CD4-positive, alpha-beta T cell treated with Interleukin-12 subunit alpha and Interleukin-12 subunit beta, for 1 hour (primary cell): ENCODE results near the gene PPIP5K1.
"Not testable (repeated sequence)": the region's sequence is repeated elsewhere in the genome, so short reads cannot be mapped to it uniquely, and the experiment has no call there.

Experiments
- DNase-seq: peaks from one replicate; pipeline ENCODE4 v3.0.0-alpha.2; 2020

Gene PPIP5K1

GRCh38 chr15:43544266-43544665 lies 45.7 kb downstream of the PPIP5K1 start:
- no peak for DNase-seq

GRCh38 chr15:43541785-43542184 lies 48.2 kb downstream of the PPIP5K1 start:
- DNase-seq: no peak

GRCh38 chr15:43538091-43538490 lies 51.9 kb downstream of the PPIP5K1 start:
- no peak for DNase-seq

GRCh38 chr15:43534897-43535296 lies 55.1 kb downstream of the PPIP5K1 start:
- DNase-seq: no peak

GRCh38 chr15:43532826-43533225 lies 57.2 kb downstream of the PPIP5K1 start:
- not testable (repeated sequence) for DNase-seq

GRCh38 chr15:43531018-43531670 lies 58.9 kb downstream of the PPIP5K1 start:
- no peak for DNase-seq

- no peak for DNase-seq
These were observed 60.2 kb downstream of the PPIP5K1 start for GRCh38 chr15:43529587-43530345.

GRCh38 chr15:43529141-43529540 lies 60.9 kb downstream of the PPIP5K1 start:
- DNase-seq: no peak

- no peak for DNase-seq
These were observed 61.4 kb downstream of the PPIP5K1 start for GRCh38 chr15:43528542-43529007.

GRCh38 chr15:43527802-43528541 lies 62.0 kb downstream of the PPIP5K1 start:
- DNase-seq: no peak

- DNase-seq: no peak
These were observed 62.8 kb downstream of the PPIP5K1 start for GRCh38 chr15:43527016-43527801.

GRCh38 chr15:43526261-43526930 lies 63.6 kb downstream of the PPIP5K1 start:
- no peak for DNase-seq

GRCh38 chr15:43525131-43525530 lies 64.9 kb downstream of the PPIP5K1 start:
- DNase-seq: no peak

- no peak for DNase-seq
These were observed 65.7 kb downstream of the PPIP5K1 start for GRCh38 chr15:43524254-43524845.

- DNase-seq: no peak
These were observed 66.4 kb downstream of the PPIP5K1 start for GRCh38 chr15:43523646-43524045.

GRCh38 chr15:43522247-43522646 lies 67.8 kb downstream of the PPIP5K1 start:
- DNase-seq: no peak

- DNase-seq: no peak
These were observed 68.6 kb downstream of the PPIP5K1 start for GRCh38 chr15:43521419-43521818.

GRCh38 chr15:43520138-43520537 lies 69.9 kb downstream of the PPIP5K1 start:
- DNase-seq: no peak

- DNase-seq: no peak
These were observed 70.8 kb downstream of the PPIP5K1 start for GRCh38 chr15:43519196-43519595.

- no peak for DNase-seq
These were observed 71.7 kb downstream of the PPIP5K1 start for GRCh38 chr15:43518197-43518761.
